Measurements from ENCODE around the gene ATF6. TPM values are rescaled to one million over a fixed set of nuclear protein-coding genes. Genes with fewer than 3 reads are reported as not detected.

The ATF6 gene
- total RNA-seq, 1 experiment from 2014 or later, result 10.6 TPM

DNA sequence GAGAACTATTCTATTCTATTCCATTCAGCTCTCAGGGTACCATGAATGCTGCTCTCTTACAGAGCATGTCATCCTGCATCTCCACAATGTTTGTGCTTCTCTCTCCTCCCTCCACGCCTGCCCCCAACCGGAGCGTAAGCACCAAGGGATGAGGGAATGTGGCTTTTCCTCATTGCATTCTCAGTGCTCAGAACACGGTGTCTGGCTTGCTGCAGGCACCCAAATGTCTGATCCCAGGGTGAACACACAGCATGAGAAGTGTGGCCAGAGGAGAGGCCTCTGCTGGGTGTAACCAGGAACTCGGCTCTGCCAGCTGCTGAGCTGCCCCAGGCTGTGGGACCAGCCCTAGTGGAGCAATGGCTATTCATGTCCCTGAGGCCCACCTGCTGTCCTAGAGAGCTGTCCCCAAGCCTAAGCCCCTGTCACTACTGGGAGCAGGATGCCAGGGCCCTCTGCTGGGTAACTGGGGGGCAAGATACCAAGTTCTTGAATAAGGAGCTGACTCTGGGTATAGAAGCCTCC lies 219.2 kb downstream of the ATF6 start:
- DNase-seq (ENCODE audit: low spot score) (no peak), ATAC-seq (no peak)
- Mint-ChIP-seq H3K36me3 (peaks cover 10% of the 10 kb centered on the region), H3K27me3 (ENCODE audit: low read depth) (no peaks in the 10 kb centered on the region; the same call in 1 of the 2 replicates), H3K9me3 (peaks cover 21% of the 10 kb centered on the region), H3K4me3 (no peak overlapping the region), H3K4me1 (no peaks in the 10 kb centered on the region), H3K27ac (no peak overlapping the region)
- POLR2A ChIA-PET, result no interaction called here
- CTCF ChIA-PET, result no interaction called here
- TF ChIP-seq, protein P1, sequence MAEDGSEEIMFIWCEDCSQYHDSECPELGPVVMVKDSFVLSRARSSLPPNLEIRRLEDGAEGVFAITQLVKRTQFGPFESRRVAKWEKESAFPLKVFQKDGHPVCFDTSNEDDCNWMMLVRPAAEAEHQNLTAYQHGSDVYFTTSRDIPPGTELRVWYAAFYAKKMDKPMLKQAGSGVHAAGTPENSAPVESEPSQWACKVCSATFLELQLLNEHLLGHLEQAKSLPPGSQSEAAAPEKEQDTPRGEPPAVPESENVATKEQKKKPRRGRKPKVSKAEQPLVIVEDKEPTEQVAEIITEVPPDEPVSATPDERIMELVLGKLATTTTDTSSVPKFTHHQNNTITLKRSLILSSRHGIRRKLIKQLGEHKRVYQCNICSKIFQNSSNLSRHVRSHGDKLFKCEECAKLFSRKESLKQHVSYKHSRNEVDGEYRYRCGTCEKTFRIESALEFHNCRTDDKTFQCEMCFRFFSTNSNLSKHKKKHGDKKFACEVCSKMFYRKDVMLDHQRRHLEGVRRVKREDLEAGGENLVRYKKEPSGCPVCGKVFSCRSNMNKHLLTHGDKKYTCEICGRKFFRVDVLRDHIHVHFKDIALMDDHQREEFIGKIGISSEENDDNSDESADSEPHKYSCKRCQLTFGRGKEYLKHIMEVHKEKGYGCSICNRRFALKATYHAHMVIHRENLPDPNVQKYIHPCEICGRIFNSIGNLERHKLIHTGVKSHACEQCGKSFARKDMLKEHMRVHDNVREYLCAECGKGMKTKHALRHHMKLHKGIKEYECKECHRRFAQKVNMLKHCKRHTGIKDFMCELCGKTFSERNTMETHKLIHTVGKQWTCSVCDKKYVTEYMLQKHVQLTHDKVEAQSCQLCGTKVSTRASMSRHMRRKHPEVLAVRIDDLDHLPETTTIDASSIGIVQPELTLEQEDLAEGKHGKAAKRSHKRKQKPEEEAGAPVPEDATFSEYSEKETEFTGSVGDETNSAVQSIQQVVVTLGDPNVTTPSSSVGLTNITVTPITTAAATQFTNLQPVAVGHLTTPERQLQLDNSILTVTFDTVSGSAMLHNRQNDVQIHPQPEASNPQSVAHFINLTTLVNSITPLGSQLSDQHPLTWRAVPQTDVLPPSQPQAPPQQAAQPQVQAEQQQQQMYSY (CRISPR knock-in tag; IDR thresholded peaks at IDR 0.05), result no peak
- TF ChIP-seq HMGA2 (CRISPR knock-in tag; IDR thresholded peaks at IDR 0.05) (no peak), NR1H2 (CRISPR knock-in tag; IDR thresholded peaks at IDR 0.05) (no peak), ZNF121 (CRISPR knock-in tag; IDR thresholded peaks at IDR 0.05) (no peak), SOX15 (CRISPR knock-in tag; IDR thresholded peaks at IDR 0.05) (no peak)
- TF ChIP-seq, protein P2, sequence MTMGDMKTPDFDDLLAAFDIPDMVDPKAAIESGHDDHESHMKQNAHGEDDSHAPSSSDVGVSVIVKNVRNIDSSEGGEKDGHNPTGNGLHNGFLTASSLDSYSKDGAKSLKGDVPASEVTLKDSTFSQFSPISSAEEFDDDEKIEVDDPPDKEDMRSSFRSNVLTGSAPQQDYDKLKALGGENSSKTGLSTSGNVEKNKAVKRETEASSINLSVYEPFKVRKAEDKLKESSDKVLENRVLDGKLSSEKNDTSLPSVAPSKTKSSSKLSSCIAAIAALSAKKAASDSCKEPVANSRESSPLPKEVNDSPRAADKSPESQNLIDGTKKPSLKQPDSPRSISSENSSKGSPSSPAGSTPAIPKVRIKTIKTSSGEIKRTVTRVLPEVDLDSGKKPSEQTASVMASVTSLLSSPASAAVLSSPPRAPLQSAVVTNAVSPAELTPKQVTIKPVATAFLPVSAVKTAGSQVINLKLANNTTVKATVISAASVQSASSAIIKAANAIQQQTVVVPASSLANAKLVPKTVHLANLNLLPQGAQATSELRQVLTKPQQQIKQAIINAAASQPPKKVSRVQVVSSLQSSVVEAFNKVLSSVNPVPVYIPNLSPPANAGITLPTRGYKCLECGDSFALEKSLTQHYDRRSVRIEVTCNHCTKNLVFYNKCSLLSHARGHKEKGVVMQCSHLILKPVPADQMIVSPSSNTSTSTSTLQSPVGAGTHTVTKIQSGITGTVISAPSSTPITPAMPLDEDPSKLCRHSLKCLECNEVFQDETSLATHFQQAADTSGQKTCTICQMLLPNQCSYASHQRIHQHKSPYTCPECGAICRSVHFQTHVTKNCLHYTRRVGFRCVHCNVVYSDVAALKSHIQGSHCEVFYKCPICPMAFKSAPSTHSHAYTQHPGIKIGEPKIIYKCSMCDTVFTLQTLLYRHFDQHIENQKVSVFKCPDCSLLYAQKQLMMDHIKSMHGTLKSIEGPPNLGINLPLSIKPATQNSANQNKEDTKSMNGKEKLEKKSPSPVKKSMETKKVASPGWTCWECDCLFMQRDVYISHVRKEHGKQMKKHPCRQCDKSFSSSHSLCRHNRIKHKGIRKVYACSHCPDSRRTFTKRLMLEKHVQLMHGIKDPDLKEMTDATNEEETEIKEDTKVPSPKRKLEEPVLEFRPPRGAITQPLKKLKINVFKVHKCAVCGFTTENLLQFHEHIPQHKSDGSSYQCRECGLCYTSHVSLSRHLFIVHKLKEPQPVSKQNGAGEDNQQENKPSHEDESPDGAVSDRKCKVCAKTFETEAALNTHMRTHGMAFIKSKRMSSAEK (CRISPR knock-in tag; IDR thresholded peaks at IDR 0.05; ENCODE audit: borderline replicate concordance), result no peak

DNA sequence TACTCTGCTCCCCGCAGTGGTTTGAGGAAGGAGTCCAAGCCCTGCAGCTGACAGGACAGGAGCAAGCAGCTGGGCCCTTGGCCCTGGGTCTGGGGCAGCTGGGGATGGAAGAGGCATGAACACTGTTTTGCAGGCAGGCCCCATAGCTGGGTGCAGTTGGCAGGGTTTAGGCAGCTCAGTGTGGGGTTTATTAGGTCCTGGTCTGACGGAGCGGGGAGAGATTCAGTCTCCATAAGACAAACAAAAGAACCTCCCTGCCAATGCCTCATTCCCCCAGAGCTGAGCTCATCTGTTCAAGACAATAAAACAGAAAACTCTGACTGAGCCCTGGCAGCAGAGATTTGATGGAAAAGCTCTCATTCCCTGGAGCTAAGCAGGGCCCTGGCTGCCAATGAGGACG lies 220.2 kb downstream of the ATF6 start:
- no peak for DNase-seq (ENCODE audit: low spot score)
- H3K27ac Mint-ChIP-seq, result no peak overlapping the region
- no peak for ATAC-seq
- H3K9me3 Mint-ChIP-seq, result peaks cover 25% of the 10 kb centered on the region
- H3K4me1 Mint-ChIP-seq, result no peaks in the 10 kb centered on the region
- TF ChIP-seq, protein P3, sequence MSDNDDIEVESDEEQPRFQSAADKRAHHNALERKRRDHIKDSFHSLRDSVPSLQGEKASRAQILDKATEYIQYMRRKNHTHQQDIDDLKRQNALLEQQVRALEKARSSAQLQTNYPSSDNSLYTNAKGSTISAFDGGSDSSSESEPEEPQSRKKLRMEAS (CRISPR knock-in tag; IDR thresholded peaks at IDR 0.05), result no peak
- TF ChIP-seq ZNF317 (CRISPR knock-in tag; IDR thresholded peaks at IDR 0.05; ENCODE audit: borderline replicate concordance, low read depth), result no peak
- TF ChIP-seq, protein P4, sequence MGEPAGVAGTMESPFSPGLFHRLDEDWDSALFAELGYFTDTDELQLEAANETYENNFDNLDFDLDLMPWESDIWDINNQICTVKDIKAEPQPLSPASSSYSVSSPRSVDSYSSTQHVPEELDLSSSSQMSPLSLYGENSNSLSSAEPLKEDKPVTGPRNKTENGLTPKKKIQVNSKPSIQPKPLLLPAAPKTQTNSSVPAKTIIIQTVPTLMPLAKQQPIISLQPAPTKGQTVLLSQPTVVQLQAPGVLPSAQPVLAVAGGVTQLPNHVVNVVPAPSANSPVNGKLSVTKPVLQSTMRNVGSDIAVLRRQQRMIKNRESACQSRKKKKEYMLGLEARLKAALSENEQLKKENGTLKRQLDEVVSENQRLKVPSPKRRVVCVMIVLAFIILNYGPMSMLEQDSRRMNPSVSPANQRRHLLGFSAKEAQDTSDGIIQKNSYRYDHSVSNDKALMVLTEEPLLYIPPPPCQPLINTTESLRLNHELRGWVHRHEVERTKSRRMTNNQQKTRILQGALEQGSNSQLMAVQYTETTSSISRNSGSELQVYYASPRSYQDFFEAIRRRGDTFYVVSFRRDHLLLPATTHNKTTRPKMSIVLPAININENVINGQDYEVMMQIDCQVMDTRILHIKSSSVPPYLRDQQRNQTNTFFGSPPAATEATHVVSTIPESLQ (CRISPR knock-in tag; IDR thresholded peaks at IDR 0.05), result no peak
- no peak for TF ChIP-seq CREM (CRISPR knock-in tag; IDR thresholded peaks at IDR 0.05)
- TF ChIP-seq FOXJ3 (CRISPR knock-in tag; IDR thresholded peaks at IDR 0.05; ENCODE audit: borderline replicate concordance), result no peak
- TF ChIP-seq GABPB1 (CRISPR knock-in tag; IDR thresholded peaks at IDR 0.05), result no peak
- no peak for TF ChIP-seq ZNF396 (CRISPR knock-in tag; IDR thresholded peaks at IDR 0.05; ENCODE audit: borderline replicate concordance)
- no peak for TF ChIP-seq CBFB (CRISPR knock-in tag; IDR thresholded peaks at IDR 0.05; ENCODE audit: low read depth)
- TF ChIP-seq NFATC4 (CRISPR knock-in tag; IDR thresholded peaks at IDR 0.05), result no peak
- TF ChIP-seq ZNF423 (CRISPR knock-in tag; IDR thresholded peaks at IDR 0.05), result no peak
- no peak for TF ChIP-seq GRHL2 (CRISPR knock-in tag; IDR thresholded peaks at IDR 0.05; ENCODE audit: insufficient replicate concordance, severe bottlenecking)
- TF ChIP-seq PRRX2 (CRISPR knock-in tag; IDR thresholded peaks at IDR 0.05), result no peak
- TF ChIP-seq, protein P5, sequence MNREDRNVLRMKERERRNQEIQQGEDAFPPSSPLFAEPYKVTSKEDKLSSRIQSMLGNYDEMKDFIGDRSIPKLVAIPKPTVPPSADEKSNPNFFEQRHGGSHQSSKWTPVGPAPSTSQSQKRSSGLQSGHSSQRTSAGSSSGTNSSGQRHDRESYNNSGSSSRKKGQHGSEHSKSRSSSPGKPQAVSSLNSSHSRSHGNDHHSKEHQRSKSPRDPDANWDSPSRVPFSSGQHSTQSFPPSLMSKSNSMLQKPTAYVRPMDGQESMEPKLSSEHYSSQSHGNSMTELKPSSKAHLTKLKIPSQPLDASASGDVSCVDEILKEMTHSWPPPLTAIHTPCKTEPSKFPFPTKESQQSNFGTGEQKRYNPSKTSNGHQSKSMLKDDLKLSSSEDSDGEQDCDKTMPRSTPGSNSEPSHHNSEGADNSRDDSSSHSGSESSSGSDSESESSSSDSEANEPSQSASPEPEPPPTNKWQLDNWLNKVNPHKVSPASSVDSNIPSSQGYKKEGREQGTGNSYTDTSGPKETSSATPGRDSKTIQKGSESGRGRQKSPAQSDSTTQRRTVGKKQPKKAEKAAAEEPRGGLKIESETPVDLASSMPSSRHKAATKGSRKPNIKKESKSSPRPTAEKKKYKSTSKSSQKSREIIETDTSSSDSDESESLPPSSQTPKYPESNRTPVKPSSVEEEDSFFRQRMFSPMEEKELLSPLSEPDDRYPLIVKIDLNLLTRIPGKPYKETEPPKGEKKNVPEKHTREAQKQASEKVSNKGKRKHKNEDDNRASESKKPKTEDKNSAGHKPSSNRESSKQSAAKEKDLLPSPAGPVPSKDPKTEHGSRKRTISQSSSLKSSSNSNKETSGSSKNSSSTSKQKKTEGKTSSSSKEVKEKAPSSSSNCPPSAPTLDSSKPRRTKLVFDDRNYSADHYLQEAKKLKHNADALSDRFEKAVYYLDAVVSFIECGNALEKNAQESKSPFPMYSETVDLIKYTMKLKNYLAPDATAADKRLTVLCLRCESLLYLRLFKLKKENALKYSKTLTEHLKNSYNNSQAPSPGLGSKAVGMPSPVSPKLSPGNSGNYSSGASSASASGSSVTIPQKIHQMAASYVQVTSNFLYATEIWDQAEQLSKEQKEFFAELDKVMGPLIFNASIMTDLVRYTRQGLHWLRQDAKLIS (CRISPR knock-in tag; IDR thresholded peaks at IDR 0.05; ENCODE audit: borderline replicate concordance), result no peak
- ChIA-PET CTCF (no interaction called here), POLR2A (interaction anchor here (0.6 kb wide), 1 partner anchor 215 kb away, joined by 3 read pairs; no protein-coding TSS in a partner anchor)
- H3K27me3 Mint-ChIP-seq (ENCODE audit: low read depth), result no peaks in the 10 kb centered on the region; the same call in 1 of the 2 replicates
- H3K36me3 Mint-ChIP-seq, result peaks cover 10% of the 10 kb centered on the region
- H3K4me3 Mint-ChIP-seq, result no peak overlapping the region

Measured in WTC11 (cell line).